ENCODE measurements around the gene HTR2B.

HTR2B gene

GRCh38 chr2:231134910-231135655 is 10.2 kb upstream of the HTR2B start:
- DNase-seq (ENCODE audit: low read depth, low spot score), result no peak
- no peak overlapping the region for H3K27ac ChIP-seq

GRCh38 chr2:231133365-231134099 is 8.7 kb upstream of the HTR2B start:
- no peak for DNase-seq (ENCODE audit: low read depth, low spot score)
- no peak overlapping the region for H3K27ac ChIP-seq

- H3K27ac ChIP-seq, result no peak overlapping the region
Observed at GRCh38 chr2:231132129-231132528, 7.3 kb upstream of the HTR2B start.

GRCh38 chr2:231130336-231131056 is 5.7 kb upstream of the HTR2B start:
- DNase-seq (ENCODE audit: low read depth, low spot score), result no peak
- H3K27ac ChIP-seq, result no peak overlapping the region

More at GRCh38 chr2:231132129-231132528, 7.3 kb upstream of the HTR2B start:
- no peak for DNase-seq (ENCODE audit: low read depth, low spot score)

- no peak overlapping the region for H3K27ac ChIP-seq
- no peak for DNase-seq (ENCODE audit: low read depth, low spot score)
Observed at GRCh38 chr2:231129216-231129615, 4.4 kb upstream of the HTR2B start.

GRCh38 chr2:231128541-231128940 is 3.7 kb upstream of the HTR2B start:
- DNase-seq (ENCODE audit: low read depth, low spot score), result no peak
- H3K27ac ChIP-seq, result peak overlapping the region; percentile 25

GRCh38 chr2:231127936-231128335 is 3.1 kb upstream of the HTR2B start:
- DNase-seq (ENCODE audit: low read depth, low spot score), result no peak

GRCh38 chr2:231127480-231127879 is 2.6 kb upstream of the HTR2B start:
- peak overlapping the region; percentile 25 for H3K27ac ChIP-seq
- no peak for DNase-seq (ENCODE audit: low read depth, low spot score)

More at GRCh38 chr2:231127936-231128335, 3.1 kb upstream of the HTR2B start:
- peak overlapping the region; percentile 25 for H3K27ac ChIP-seq

GRCh38 chr2:231126123-231126522 is 1.3 kb upstream of the HTR2B start:
- DNase-seq (ENCODE audit: low read depth, low spot score), result no peak
- no peak overlapping the region for H3K27ac ChIP-seq

GRCh38 chr2:231123362-231123898 is 1.4 kb downstream of the HTR2B start:
- DNase-seq (ENCODE audit: low read depth, low spot score), result no peak

GRCh38 chr2:231118614-231118942 is 6.3 kb downstream of the HTR2B start:
- H3K27ac ChIP-seq, result no peak overlapping the region
- no peak for DNase-seq (ENCODE audit: low read depth, low spot score)

More at GRCh38 chr2:231123362-231123898, 1.4 kb downstream of the HTR2B start:
- no peak overlapping the region for H3K27ac ChIP-seq

- no peak for DNase-seq (ENCODE audit: low read depth, low spot score)
- no peak overlapping the region for H3K27ac ChIP-seq
Observed at GRCh38 chr2:231117922-231118613, 6.8 kb downstream of the HTR2B start.

GRCh38 chr2:231117148-231117547 is 7.7 kb downstream of the HTR2B start:
- H3K27ac ChIP-seq, result no peak overlapping the region
- no peak for DNase-seq (ENCODE audit: low read depth, low spot score)

GRCh38 chr2:231115651-231116050 is 9.2 kb downstream of the HTR2B start:
- no peak for DNase-seq (ENCODE audit: low read depth, low spot score)
- H3K27ac ChIP-seq, result no peak overlapping the region

GRCh38 chr2:231113489-231113888 is 11.4 kb downstream of the HTR2B start:
- no peak overlapping the region for H3K27ac ChIP-seq
- DNase-seq (ENCODE audit: low read depth, low spot score), result no peak

- H3K27ac ChIP-seq, result no peak overlapping the region
- DNase-seq (ENCODE audit: low read depth, low spot score), result no peak
Observed at GRCh38 chr2:231111987-231112386, 12.9 kb downstream of the HTR2B start.

- no peak for DNase-seq (ENCODE audit: low read depth, low spot score)
- no peak overlapping the region for H3K27ac ChIP-seq
Observed at GRCh38 chr2:231110551-231110950, 14.3 kb downstream of the HTR2B start.

- H3K27ac ChIP-seq, result no peak overlapping the region
- no peak for DNase-seq (ENCODE audit: low read depth, low spot score)
Observed at GRCh38 chr2:231104115-231104713, 20.6 kb downstream of the HTR2B start.

GRCh38 chr2:231102772-231103171 is 22.1 kb downstream of the HTR2B start:
- H3K27ac ChIP-seq, result no peak overlapping the region
- DNase-seq (ENCODE audit: low read depth, low spot score), result no peak

- DNase-seq (ENCODE audit: low read depth, low spot score), result no peak
- no peak overlapping the region for H3K27ac ChIP-seq
Observed at GRCh38 chr2:231100990-231101389, 23.9 kb downstream of the HTR2B start.

All from epithelial cell of prostate (primary cell).